ENCODE results near the gene PRSS36. TPM values are rescaled to one million over a fixed set of nuclear protein-coding genes. Genes with fewer than 3 reads are reported as not detected.
A peak's percentile ranks its signal among the peaks of the same experiment; 100 is the strongest.

Gene PRSS36
- total and polyA plus RNA-seq, 9 of the 15 experiments (the other 6 are each of a cell fraction or from before 2014, with no cell fraction given): 0.09 to 1.2 (median 0.54) TPM; not detected in 2

GRCh38 chr16:31198207-31198882 is 48.5 kb upstream of the PRSS36 start:
- Histone ChIP-seq H3K36me3 (ENCODE audit: control insufficient read depth, insufficient read depth, low read length) (peaks cover 37% of the 10 kb centered on the region), H3K27ac (ENCODE audit: extremely low read depth, low read depth, low read length) (no peak overlapping the region), H3K4me1 (replicated peaks in 1 of 2; ENCODE audit: control insufficient read depth in 2 of 2, insufficient read depth in 2 of 2, low read length in 2 of 2) (peaks cover 14 to 33% of the 10 kb centered on the region in 2 experiments), H3K27me3 (ENCODE audit: control insufficient read depth in 2 of 2, insufficient read depth in 2 of 2, low read length in 2 of 2) (no peaks in the 10 kb centered on the region), H4K20me1 (replicated peaks; ENCODE audit: control insufficient read depth, insufficient read depth, low read length) (peaks cover 19% of the 10 kb centered on the region), H3K4me2 (ENCODE audit: insufficient read depth, low read length) (no peak overlapping the region), H3K4me3 (no peak overlapping the region), H2AFZ (ENCODE audit: low read depth, low read length) (no peak overlapping the region), H3K9me3 (replicated peaks; ENCODE audit: control insufficient read depth, insufficient read depth, low read depth, low read length) (no peaks in the 10 kb centered on the region), H3K9me1 (ENCODE audit: control insufficient read depth, insufficient read depth, low read length) (no peaks in the 10 kb centered on the region), H3K79me2 (ENCODE audit: control insufficient read depth, insufficient read depth, low read length) (no peaks in the 10 kb centered on the region), H3K9ac (ENCODE audit: insufficient read depth in 1 of 2, low read depth in 2 of 2, low read length in 2 of 2) (no peak overlapping the region)
- WGBS (ENCODE audit: insufficient coverage, low coverage, missing lambda C conversion rate): 48% methylated on average over 7 of the region's 7 CpGs
- intact Hi-C loops (cut with micrococcal nuclease) (no loop called here), in situ Hi-C loops (cut with MboI) (no loop called here)
- ATAC-seq: no peak
- no peak for FAIRE-seq
- no peak for DNase-seq (ENCODE audit: extremely low read depth in 1 of 4, low spot score in 3 of 4)
- BruUV-seq (replicated peaks): no TSS peak
- POLR2A ChIA-PET: interaction anchor here (0.6 to 6.2 kb wide), 18 partner anchors 8 to 1087 kb away, joined by 3 to 33 read pairs (median 3); partner anchors contain the start of genes FUS, PYDC1 and TRIM72
- CTCF ChIA-PET (ENCODE audit: low intra/inter-chr PET ratio): no interaction called here
- no peak for TF ChIP-seq CBX2 (IDR thresholded peaks at IDR 0.05; ENCODE audit: insufficient read depth, low read length, poor library complexity, severe bottlenecking)
- no peak for TF ChIP-seq ATF2 (CRISPR knock-in tag; IDR thresholded peaks at IDR 0.05)
- TF ChIP-seq PRDM10 (IDR thresholded peaks at IDR 0.05; ENCODE audit: partially characterized antibody): no peak
- TF ChIP-seq KLF10 (CRISPR knock-in tag; IDR thresholded peaks at IDR 0.05): no peak
- no peak for TF ChIP-seq SMARCB1 (IDR thresholded peaks at IDR 0.05; ENCODE audit: insufficient read length, low read depth)
- TF ChIP-seq HINFP (tag; conservative IDR thresholded peaks at IDR 0.05; ENCODE audit: low read depth): no peak
- 0 out of 2 replicates have a peak, but pooled peaks have one; percentile 16 for TF ChIP-seq POLR2A (conservative IDR thresholded peaks at IDR 0.05)
- TF ChIP-seq SUPT5H (IDR thresholded peaks at IDR 0.05): peak; percentile 30; the same call in 1 of the 2 replicates
- no peak for TF ChIP-seq RFX5 (IDR thresholded peaks at IDR 0.05; ENCODE audit: low read depth, low read length)
- no peak for TF ChIP-seq RAD51 (IDR thresholded peaks at IDR 0.05; ENCODE audit: borderline replicate concordance, low read depth)

All from K562 (cell line).